GM21381 (cell line): Measurements from ENCODE around the gene LHFPL3.

ENCODE experiments used
- ATAC-seq: cut with Tn5 transposase; IDR thresholded peaks from one replicate; pipeline ENCODE4 v1.9.1; 2021; ENCODE audit warnings: mild to moderate bottlenecking, moderate library complexity; ENCODE audit not compliant: unreplicated experiment

The LHFPL3 gene

GRCh38 chr7:104883718-104884452, 555.5 kb downstream of the LHFPL3 start:
- ATAC-seq: peak; percentile 74

DNA sequence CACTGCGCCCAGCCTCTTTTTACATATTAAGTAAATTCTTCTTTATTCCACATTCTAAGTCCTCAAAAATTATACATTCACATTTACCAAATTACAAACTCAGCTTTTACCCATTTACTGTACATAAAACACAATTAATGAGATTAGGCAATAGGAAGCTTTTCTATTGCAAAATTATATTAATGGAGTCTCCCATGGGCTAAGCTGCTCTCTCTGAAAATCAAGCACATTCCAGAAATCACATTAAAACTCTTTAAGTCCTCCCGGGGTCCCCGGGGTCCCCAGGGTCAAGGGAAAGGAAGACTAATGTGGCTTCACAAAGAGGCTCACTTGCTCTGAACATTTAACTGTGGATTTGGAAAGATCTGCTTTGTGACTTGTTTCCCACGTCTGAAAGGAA, 558.2 kb downstream of the LHFPL3 start:
- no peak for ATAC-seq

GRCh38 chr7:104890216-104890615, 561.8 kb downstream of the LHFPL3 start:
- no peak for ATAC-seq

DNA sequence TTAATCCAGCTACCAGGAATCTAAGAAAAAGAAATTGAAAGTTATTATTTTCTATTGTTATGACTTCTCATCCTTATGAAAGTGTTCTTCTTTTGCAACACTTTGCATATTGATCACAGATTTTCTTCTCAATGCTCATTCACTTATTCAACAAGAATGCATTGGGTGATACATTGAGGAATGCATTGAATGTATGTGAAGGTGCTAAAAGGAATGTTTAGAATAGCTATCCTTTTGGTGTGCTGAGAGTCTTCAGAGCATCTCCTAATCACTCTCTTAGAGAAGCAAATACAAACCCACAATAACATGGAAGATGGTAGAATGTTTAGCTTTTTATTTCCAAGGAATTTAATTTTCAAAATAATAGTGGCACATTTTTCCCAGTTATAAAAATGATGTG, 563.5 kb downstream of the LHFPL3 start:
- no peak for ATAC-seq

DNA sequence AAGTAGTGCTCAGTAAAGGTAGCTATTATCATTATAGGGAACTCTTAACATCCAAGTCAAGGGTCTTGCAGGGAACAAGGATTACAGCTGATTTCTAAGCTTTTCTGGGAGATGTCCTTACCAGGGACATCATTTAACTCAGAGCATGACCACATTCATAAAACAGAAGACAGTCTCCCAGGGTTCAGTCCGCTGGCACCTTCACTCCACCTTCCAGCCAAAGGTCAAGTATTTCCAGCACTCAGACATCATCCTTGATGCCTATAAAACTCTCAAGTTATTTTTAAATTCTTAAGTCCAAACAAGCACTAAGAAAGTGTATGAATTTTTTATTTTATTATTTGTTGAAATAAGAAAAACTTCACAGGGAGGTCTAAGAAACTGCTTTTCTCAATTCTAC, 565.9 kb downstream of the LHFPL3 start:
- ATAC-seq: no peak

- no peak for ATAC-seq
These were observed 566.5 kb downstream of the LHFPL3 start for GRCh38 chr7:104894726-104895521.

DNA sequence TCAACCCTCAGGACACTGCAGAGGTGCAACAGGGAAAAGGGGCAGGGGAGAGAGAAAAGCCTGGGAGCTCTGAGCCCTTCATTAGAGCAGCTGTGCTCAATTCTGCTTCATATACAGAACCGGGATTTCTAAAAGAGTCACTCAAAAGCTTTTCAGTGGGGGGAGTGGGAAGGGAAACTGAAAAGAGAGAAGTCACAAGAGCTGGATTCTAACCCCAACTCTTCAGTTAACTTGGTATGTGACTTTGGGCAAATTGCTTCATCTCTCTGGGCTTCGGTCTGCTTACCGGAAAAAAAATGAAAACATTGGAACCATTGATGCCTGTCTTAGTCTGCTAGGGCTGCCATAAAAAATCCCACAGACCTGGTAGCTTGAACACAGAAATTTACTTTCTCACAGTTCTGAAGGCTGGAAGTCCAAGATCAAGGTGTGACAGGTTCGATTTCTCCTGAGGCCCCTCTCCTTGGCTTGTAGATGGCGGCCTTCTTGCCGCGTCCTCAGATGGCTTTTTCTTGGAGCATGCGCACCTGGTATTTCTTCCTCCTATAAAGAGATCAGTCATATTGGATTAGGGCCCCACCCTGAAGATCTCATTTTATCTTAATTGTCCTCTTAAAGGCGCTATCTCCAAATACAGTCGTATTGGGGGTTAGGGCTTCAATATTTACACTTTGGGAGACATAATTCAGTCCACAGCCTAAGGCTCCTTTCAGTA, 567.3 kb downstream of the LHFPL3 start:
- peak; percentile 30 for ATAC-seq

- ATAC-seq: no peak
These were observed 570.0 kb downstream of the LHFPL3 start for GRCh38 chr7:104898434-104898833.

GRCh38 chr7:104900525-104901239, 572.3 kb downstream of the LHFPL3 start:
- no peak for ATAC-seq

- ATAC-seq: no peak
These were observed 572.8 kb downstream of the LHFPL3 start for GRCh38 chr7:104901240-104901619.

DNA sequence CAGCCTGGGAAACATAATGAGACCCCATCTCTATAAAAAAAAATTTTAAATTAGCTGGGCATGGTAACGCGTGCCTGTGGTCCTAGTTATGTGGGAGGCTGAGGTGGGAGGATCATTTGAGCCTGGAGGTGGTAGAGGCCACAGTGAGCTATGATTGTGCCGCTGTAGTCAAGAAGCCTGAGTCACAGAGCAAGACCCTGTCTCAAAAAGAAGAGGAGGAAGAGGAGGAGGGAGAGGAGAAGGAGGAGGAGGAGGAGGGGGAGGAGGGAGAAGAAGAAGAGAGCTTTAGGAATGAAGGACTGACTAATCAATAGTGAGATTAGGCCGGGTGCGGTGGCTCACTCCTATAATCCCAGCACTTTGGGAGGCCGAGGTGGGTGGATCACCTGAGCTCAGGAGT, 573.8 kb downstream of the LHFPL3 start:
- ATAC-seq: no peak

GRCh38 chr7:104903044-104903443, 574.6 kb downstream of the LHFPL3 start:
- ATAC-seq: no peak

DNA sequence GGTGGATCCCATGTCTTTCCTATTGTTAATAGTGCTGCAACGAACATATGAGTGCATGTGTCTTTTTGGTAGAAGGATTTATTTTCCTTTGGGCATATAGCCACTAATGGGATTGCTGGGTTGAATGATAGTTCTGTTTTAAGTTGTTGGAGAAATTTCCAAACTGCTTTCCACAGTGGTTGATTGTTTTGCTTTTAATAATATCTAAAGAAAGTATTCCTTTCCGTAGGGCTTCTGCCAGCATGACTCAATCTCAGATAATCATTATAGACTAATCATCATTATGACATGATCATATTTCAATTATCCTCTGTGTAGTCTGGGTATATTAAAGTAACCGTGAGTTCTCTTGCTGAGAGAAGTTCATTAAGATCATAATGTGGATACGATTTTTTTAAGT, 575.4 kb downstream of the LHFPL3 start:
- ATAC-seq: no peak

DNA sequence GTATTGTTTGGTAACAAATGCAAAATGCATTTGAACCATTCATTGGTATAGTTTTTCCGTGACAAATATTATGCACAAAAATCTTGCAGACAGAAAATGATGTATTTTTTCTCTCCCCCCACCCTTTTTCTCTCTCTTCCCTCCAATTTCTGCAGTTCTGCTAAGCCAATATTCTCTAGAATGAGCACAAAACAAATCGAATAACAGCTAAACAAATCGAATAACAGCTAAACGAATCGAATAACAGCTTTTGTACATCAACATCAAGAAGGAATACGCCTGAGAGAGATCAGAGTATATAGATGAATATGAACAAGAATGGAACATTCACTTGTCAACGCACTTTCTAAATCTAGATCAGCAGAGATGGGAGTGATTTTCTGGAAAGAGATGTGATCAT, 577.6 kb downstream of the LHFPL3 start:
- ATAC-seq: no peak

GRCh38 chr7:104906556-104906955, 578.2 kb downstream of the LHFPL3 start:
- no peak for ATAC-seq

DNA sequence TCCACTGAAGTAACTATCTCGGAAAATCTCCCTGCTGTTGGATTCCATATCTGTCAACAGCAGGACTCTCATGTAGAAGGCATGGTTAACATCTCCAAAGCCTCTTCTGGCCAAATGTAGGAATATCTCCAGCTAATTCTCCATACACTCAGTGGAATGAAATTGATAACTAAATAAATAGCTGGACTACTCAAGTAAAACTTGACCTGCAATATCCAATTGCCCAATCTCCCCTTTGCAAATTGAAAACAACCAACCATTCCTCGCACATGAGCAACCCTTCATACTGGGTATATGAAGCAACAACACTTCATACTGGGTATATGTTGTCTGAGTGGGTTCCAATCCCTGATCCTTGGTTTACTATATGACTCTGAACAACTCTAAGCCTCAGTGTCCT, 580.2 kb downstream of the LHFPL3 start:
- no peak for ATAC-seq

- ATAC-seq: no peak
These were observed 580.7 kb downstream of the LHFPL3 start for GRCh38 chr7:104909096-104909495.

- ATAC-seq: no peak
These were observed 586.0 kb downstream of the LHFPL3 start for GRCh38 chr7:104914421-104914820.

- no peak for ATAC-seq
These were observed 593.2 kb downstream of the LHFPL3 start for GRCh38 chr7:104921596-104921995.

DNA sequence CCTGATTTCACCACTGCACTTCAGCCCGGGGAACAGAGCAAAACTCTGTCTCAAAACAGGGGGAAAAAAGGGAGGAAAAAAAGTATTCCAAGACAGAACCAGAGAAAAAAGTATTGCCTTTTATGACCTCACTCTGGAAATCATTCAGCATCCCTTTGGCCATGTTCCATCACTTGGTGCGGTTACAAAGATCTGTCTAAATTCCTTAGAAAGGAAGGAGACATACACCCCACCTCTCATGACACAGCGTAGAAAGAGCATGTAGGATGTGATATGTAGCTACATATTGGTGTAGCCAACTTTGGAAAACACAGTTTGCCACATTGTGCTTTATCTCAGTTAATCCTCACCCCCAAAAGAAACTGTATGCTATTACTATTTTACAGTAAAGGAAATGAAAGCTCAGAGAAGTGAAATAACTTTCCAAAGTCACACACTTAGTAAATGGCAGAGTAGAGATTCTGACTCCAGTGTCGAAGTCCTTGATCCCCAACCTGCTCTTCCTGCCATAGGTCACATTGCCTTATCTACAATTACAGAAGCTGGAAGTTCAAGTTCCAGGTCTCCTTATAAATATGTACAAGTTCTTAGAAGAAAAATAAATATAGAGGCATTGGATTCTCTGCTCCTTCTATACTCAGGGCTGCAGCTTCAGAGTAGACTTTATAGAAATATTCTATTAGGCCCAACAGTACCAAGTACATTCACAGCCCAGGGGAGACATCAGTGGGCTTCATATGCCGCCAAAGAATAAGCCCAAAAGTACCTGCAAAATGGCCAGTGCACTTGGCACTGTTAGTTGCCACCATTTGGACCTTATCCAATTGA, 594.0 kb downstream of the LHFPL3 start:
- ATAC-seq: no peak
